Aorta (tissue), 5 donors: Measurements from ENCODE around the gene SEPHS1. TPM values are rescaled to one million over a fixed set of nuclear protein-coding genes. Genes with fewer than 3 reads are reported as not detected.

ENCODE experiments used
- ATAC-seq: fragments of 200-7000 bp; cut with Tn5 transposase; one replicate; pipeline ENCODE4 v1.9.1; 2022; ENCODE audit warnings: moderate library complexity; ENCODE audit not compliant: low FRiP score
- DNase-seq, 2 donors: peaks; one replicate each; pipeline ENCODE4 v3.0.0-alpha.2; 2020
- H3K27ac ChIP-seq, 2 donors: one replicate each; pipeline ENCODE4 v1.5.1; 2013; ENCODE audit warnings: low read length in 2 of 2, mild to moderate bottlenecking in 2 of 2, moderate library complexity in 2 of 2, control low read depth in 1 of 2, inconsistent platforms in 1 of 2, low read depth in 1 of 2
- H3K27me3 ChIP-seq, 2 donors: one replicate each; pipeline ENCODE4 v1.6.1; 2013; ENCODE audit warnings: control low read depth in 1 of 2, low read length in 1 of 2, mild to moderate bottlenecking in 1 of 2, moderate library complexity in 1 of 2; ENCODE audit not compliant: insufficient read depth in 2 of 2, control insufficient read depth in 1 of 2
- H3K36me3 ChIP-seq, 2 donors: one replicate each; pipeline ENCODE4 v1.6.1; 2013; ENCODE audit warnings: control low read depth in 1 of 2, low read length in 1 of 2, mild to moderate bottlenecking in 1 of 2; ENCODE audit not compliant: insufficient read depth in 2 of 2, control insufficient read depth in 1 of 2
- H3K4me1 ChIP-seq, 2 donors: one replicate each; pipeline ENCODE4 v1.6.1; 2013; ENCODE audit warnings: low read length in 2 of 2, control low read depth in 1 of 2, mild to moderate bottlenecking in 1 of 2, moderate library complexity in 1 of 2; ENCODE audit not compliant: insufficient read depth in 2 of 2, control insufficient read depth in 1 of 2
- H3K4me3 ChIP-seq, 2 donors: one replicate each; pipeline ENCODE4 v1.5.1; 2013; ENCODE audit warnings: low read length in 2 of 2, control low read depth in 1 of 2, mild to moderate bottlenecking in 1 of 2
- H3K9me3 ChIP-seq: one replicate; pipeline ENCODE4 v1.6.1; 2013; ENCODE audit warnings: mild to moderate bottlenecking, low read length; ENCODE audit not compliant: control insufficient read depth
- WGBS, 2 donors: extraction: QIAGEN DNeasy Blood & Tissue Kit; methylation state at CpG; one replicate each; pipeline ENCODE4 v1.1.7; 2013; 5-methylcytosine and 5-hydroxymethylcytosine counted together
- intact Hi-C, 2 donors: fragments of 100-400 bp; cut with DNase I; formaldehyde crosslinking; loops; one replicate each; pipeline versions ENCODE4 v1.14.2 to v1.15.0; 2022
- polyA plus RNA-seq, 2 donors: library from polyadenylated mRNA; stranded (reverse); fragments of 200-250 nt; gene quantifications; one replicate each; pipeline ENCODE4 v1.2.3, GENCODE V29; 2013
- total RNA-seq, 2 donors: library from RNA; stranded (reverse); fragmentation: NEBNext Ultra II Directional; extraction: Animal tissue kit (Norgen Biotek cat#: 25700); gene quantifications; one replicate each; pipeline ENCODE4 v1.2.1, GENCODE V29; 2021
- donor health status: healthy with polysubstance abuse.
- donor health status: Bipolar disorder and iron deficiency.
- donor health status: DM: no; HTN: no; CAD: no.
- donor health status: DM: no; HTN: no; CAD: no.
- donor health status: DM: yes; HTN: yes; CAD: no.

Gene SEPHS1
- total and polyA plus RNA-seq, 4 donors = 30.0 to 38.1 (median 34.7) TPM

DNA sequence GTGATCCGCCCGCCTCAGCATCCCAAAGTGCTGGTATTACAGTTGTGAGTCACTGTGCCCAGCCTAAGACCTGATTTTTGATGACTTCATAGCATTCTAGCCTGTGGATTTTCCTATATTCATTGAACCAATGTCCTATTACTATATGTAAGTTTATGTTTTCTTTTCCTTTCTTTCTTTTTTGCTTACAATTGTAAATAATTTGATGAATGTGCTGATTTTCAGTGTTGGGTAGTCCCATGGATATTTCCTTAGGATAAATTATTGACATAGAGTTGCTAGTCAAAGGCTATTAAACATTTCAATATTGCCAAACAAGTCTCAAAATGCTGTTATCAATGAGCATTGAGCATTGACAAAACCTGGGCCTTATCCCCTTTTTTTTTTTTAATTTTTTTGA is 38.3 kb downstream of the SEPHS1 start:
- ATAC-seq (no peak), DNase-seq (no peak)
- Histone ChIP-seq H3K4me3 (no peak overlapping the region), H3K4me1 (no peaks in the 10 kb centered on the region), H3K27me3 (no peaks in the 10 kb centered on the region), H3K36me3 (no peaks in the 10 kb centered on the region), H3K27ac (no peak overlapping the region), H3K9me3 (no peaks in the 10 kb centered on the region)
- intact Hi-C loops = no loop called here
- WGBS, 2 donors = 93 to 94% methylated on average over 2 of the region's 2 CpGs

DNA sequence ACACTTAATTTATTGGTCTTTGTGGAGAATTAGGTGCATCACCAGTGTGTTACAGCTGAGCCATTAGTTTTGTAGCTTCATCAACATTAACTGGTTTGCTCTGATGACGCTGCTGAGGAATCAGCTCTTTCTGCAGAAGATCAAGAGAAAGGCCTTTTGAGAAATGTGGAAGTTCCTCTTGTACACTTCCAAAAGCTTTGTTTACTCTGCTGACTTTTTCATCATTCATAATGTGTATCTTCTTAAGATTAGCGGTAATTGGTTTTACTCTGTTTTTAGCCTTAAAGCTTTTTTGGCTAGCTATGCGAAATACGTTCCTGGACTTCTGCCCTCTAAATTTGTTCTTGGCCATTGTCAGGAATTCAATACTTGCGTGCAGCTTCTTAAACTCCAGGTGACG is 40.0 kb downstream of the SEPHS1 start:
- intact Hi-C loops = no loop called here
- H3K27me3 ChIP-seq = no peaks in the 10 kb centered on the region
- no peaks in the 10 kb centered on the region for H3K36me3 ChIP-seq
- H3K4me3 ChIP-seq = no peak overlapping the region
- no peak for DNase-seq
- H3K9me3 ChIP-seq = no peaks in the 10 kb centered on the region
- 71 to 77% methylated on average over 6 of the region's 6 CpGs for WGBS, 2 donors
- H3K4me1 ChIP-seq = no peaks in the 10 kb centered on the region
- H3K27ac ChIP-seq = no peak overlapping the region
- ATAC-seq = no peak

DNA sequence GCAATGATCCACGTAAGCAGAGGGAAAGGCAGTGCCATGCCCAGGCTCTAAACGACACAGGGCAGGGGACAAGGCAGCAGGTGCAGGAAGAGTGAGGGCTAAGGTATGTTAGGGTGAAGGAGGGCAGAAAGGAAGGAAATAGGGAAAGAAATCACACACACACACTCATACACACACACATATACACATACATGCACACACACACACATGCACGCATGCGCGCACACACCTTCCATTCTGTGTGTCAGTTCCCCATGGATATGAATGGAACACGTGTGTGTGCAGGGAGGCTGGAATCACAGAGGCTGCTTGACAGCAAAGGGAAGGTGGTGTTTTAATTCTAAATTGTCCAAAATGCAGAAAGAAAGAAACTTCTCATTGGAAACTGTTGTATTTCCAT is 42.0 kb downstream of the SEPHS1 start:
- no peaks in the 10 kb centered on the region for H3K36me3 ChIP-seq
- ATAC-seq (no peak), DNase-seq (no peak)
- H3K27me3 ChIP-seq = no peaks in the 10 kb centered on the region
- intact Hi-C loops = no loop called here
- H3K9me3 ChIP-seq = no peaks in the 10 kb centered on the region
- H3K4me1 ChIP-seq = no peaks in the 10 kb centered on the region
- WGBS, 2 donors = 90% methylated on average over 6 of the region's 6 CpGs
- no peak overlapping the region for H3K27ac ChIP-seq
- no peak overlapping the region for H3K4me3 ChIP-seq

DNA sequence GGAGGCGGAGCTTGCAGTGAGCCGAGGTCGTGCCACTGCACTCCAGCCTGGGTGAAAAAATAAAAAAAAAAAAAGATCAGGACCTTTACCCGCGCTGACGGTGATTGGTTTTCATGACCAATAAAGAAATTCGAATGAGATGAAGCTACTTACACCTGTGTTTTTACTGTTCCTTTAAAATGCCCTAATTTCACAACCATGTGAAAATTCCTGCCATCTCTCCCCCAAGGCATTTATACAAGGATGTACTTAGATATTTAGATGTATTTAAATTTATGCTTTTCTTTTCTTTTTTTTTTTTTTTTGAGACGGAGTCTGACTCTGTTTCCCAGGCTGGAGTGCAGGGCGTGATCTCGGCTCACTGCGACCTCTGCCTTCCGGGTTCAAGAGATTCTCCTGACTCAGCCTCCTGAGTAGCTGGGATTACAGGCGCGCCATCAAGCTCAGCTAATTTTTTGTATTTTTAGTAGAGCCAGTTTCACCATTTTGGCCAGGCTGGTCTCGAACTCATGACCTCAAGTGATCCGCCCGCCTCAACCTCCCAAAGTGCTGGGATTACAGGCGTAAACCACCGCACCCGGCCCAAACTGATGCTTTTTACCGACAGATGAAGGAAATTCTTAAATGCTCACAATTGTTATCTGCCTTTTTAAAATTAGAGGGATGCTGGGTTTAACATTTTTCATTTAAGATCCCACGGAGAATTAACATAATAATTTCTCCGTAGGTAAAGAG is 45.1 kb downstream of the SEPHS1 start:
- Histone ChIP-seq H3K4me3 (no peak overlapping the region), H3K27me3 (no peaks in the 10 kb centered on the region), H3K9me3 (no peaks in the 10 kb centered on the region), H3K27ac (no peak overlapping the region), H3K4me1 (no peaks in the 10 kb centered on the region), H3K36me3 (no peaks in the 10 kb centered on the region)
- ATAC-seq (no peak), DNase-seq (no peak)
- intact Hi-C loops = loop anchor here (1.0 to 2.0 kb wide), 2 partner anchors 44 to 142 kb away; partner anchors contain the start of gene MCM10 (in 2 of the 2)
- WGBS, 2 donors = 83 to 84% methylated on average over 23 of the region's 23 CpGs

DNA sequence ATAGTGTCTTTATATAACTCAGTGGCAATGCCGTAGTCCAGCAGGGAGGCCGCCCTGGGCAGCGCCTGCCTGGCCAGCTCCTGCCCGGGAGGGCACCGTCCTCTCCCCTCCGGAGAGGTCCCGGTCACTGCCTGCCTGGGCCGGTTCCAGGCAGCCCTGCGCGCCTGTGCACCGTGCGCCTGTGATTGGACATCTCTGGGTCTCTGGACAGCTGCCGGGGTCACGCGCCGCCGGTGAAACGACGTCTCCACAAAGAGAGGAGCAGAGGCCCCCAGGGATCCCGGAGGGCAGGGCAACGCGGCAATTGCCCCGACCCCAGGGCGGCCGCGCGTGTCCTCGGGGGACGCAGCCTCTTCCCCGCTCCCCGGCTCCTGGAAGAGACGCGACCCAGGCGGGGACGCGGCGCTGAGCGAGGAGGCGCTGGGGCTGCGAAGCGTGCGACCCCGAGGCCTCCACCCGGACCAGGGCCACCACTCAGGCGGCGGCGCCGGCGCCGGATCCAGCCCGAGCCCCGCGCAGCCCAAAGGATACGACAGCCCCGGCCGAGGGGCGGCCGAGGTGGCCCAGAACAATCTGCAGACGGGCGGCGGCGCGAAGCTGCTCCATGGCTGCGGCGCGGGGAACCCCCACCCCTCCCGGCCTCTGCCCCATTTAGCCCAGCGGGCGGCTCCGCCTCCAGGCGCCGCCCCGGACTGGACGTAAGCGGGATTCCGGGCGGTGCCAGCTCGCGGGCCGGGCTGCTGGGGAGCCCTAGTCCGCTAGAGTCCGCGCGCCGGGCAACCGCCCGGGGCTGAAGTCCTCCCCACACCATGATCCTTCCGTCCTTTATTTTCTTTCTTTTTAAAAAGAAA is 48.4 kb downstream of the SEPHS1 start, which contains the start of gene PHYH:
TSS of gene PHYH (minus strand) at position 628 of the 851 bp plus-strand sequence. CDS start at position 606, 22 bp downstream.
- Histone ChIP-seq H3K27ac (peak within 1 kb of the TSS; percentile 84 to 98), H3K4me3 (peak within 1 kb of the TSS; percentile 75), H3K27me3 (no peaks in the 10 kb centered on the region), H3K4me1 (no peaks in the 10 kb centered on the region), H3K9me3 (no peaks in the 10 kb centered on the region), H3K36me3 (no peaks in the 10 kb centered on the region)
- ATAC-seq = peak; percentile 94
- intact Hi-C loops = no loop called here
- 0 to 1% methylated on average over 59 to 88 of the region's 88 CpGs for WGBS, 2 donors
- DNase-seq = peak; percentile 94 to 96

DNA sequence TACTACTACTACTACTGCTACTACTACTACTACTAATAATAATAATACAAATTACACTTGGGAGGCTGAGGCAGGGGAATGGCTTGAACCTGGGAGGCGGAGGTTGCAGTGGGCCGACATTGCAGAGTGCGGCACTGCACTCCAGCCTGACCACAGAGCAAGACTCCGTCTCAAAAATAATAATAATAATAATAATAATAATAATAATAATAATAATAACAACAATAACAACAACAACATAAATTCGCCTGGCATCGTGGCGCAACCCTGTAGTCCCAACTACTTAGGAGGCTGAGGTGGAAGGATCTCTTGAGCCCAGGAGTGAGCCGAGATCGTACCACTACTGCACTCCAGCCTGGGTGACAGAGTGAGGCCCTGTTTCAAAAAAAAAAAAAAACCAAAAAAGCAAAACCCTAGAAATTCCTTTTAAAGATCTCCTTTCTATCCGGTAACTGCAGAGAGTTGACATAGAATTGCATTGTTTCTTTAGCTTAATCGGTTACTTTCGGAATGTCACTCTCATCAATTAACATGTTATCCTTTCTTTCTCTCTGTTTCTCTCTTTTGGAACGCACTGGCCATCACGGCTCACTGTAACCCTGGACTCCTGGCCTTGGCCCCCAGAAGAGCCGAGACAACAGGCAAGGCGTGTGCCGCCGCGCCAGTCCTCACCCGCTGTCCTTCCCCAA is 49.2 kb downstream of the SEPHS1 start:
- no peaks in the 10 kb centered on the region for H3K27me3 ChIP-seq
- intact Hi-C loops = no loop called here
- H3K27ac ChIP-seq = peak overlapping the region; percentile 84 to 98
- peak overlapping the region; percentile 75 for H3K4me3 ChIP-seq
- no peaks in the 10 kb centered on the region for H3K4me1 ChIP-seq
- no peaks in the 10 kb centered on the region for H3K9me3 ChIP-seq
- 26 to 33% methylated on average over 18 to 20 of the region's 20 CpGs for WGBS, 2 donors
- no peaks in the 10 kb centered on the region for H3K36me3 ChIP-seq
- no peak for DNase-seq
- no peak for ATAC-seq

DNA sequence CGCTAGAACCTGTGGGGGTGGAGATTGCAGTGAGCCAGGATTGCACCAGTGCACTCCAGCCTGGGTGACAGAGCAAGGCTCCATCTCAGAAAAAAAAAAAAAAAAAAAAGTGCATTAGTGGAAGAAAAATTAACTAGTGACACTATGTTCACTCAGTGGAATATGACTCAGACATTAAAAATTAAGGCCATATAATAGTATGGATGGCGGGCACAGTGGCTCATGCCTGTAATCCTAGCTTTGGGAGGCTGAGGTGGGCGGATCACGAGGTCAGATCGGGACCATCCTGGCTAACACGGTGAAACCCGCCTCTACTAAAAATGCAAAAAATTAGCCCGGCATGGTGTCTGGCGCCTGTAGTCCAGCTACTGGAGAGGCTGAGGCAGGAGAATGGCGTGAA is 51.6 kb downstream of the SEPHS1 start:
- intact Hi-C loops = no loop called here

DNA sequence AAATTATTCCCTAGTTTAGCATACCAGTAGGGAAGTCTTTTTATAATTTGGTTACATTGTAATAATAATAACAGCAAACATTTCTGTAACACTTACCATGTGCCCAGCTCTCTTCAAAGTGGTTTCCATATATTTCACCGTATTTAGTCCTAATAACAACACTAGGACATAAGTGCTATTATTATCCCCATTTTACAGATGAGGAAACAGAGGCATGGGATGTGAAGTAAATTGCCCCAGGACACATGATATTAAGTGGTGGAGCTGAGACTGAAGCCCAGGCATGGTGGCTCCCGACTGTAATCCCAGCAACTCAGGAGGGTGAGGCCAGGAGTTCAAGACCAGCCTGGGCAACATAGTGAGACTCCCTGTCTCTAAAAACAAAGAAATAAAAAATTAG is 53.3 kb downstream of the SEPHS1 start:
- no peaks in the 10 kb centered on the region for H3K27me3 ChIP-seq
- ATAC-seq (no peak), DNase-seq (no peak)
- no peaks in the 10 kb centered on the region for H3K36me3 ChIP-seq
- 95% methylated on average over 2 of the region's 2 CpGs for WGBS, 2 donors
- H3K9me3 ChIP-seq = no peaks in the 10 kb centered on the region
- no peak overlapping the region for H3K4me3 ChIP-seq
- H3K27ac ChIP-seq = no peak overlapping the region
- H3K4me1 ChIP-seq = no peaks in the 10 kb centered on the region
- intact Hi-C loops = no loop called here

More for the DNA sequence above, 51.6 kb downstream of the SEPHS1 start:
- H3K27ac ChIP-seq = no peak overlapping the region
- no peaks in the 10 kb centered on the region for H3K36me3 ChIP-seq
- no peaks in the 10 kb centered on the region for H3K4me1 ChIP-seq
- H3K9me3 ChIP-seq = no peaks in the 10 kb centered on the region
- no peaks in the 10 kb centered on the region for H3K27me3 ChIP-seq
- DNase-seq (no peak), ATAC-seq (no peak)
- 95 to 97% methylated on average over 7 to 10 of the region's 10 CpGs for WGBS, 2 donors
- H3K4me3 ChIP-seq = no peak overlapping the region
